GM18505 (cell line): ENCODE results near the gene TEN1.
"Not testable (repeated sequence)": the region's sequence is repeated elsewhere in the genome, so short reads cannot be mapped to it uniquely, and the experiment has no call there.

Experiments used
- ATAC-seq: cut with Tn5 transposase; IDR thresholded peaks from one replicate; pipeline ENCODE4 v1.9.1; 2021; ENCODE audit not compliant: unreplicated experiment
- POLR2A ChIP-seq: IDR thresholded peaks from 4 replicates; pipeline ENCODE4 v1.6.1; 2011; ENCODE audit warnings: borderline replicate concordance; ENCODE audit not compliant: insufficient read depth, insufficient read length; ENCODE audit errors: extremely low read depth

The TEN1 gene

GRCh38 chr17:76032780-76033108 is 53.7 kb downstream of the TEN1 start:
- no peak for TF ChIP-seq POLR2A
- ATAC-seq: no peak

DNA sequence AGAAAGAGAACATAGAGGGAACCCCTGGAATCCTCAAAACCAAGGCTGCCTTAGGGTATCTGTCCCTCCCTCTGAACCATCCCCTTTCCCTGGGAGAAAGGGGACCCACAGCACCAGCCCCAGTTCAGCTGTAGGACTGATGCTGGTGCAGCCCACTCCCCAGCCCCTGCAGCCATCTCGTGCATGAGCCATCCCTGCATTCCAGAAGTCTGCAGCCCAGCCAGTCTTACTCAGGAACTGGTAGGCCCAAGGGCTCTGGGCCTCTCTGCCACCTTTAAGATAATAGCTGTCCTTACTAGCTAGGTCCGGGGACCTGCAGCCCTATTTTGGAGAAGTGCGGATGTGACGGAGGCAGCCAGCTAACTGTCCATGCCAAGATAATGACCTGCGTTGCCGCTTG is 54.1 kb downstream of the TEN1 start:
- TF ChIP-seq POLR2A: no peak
- no peak for ATAC-seq

DNA sequence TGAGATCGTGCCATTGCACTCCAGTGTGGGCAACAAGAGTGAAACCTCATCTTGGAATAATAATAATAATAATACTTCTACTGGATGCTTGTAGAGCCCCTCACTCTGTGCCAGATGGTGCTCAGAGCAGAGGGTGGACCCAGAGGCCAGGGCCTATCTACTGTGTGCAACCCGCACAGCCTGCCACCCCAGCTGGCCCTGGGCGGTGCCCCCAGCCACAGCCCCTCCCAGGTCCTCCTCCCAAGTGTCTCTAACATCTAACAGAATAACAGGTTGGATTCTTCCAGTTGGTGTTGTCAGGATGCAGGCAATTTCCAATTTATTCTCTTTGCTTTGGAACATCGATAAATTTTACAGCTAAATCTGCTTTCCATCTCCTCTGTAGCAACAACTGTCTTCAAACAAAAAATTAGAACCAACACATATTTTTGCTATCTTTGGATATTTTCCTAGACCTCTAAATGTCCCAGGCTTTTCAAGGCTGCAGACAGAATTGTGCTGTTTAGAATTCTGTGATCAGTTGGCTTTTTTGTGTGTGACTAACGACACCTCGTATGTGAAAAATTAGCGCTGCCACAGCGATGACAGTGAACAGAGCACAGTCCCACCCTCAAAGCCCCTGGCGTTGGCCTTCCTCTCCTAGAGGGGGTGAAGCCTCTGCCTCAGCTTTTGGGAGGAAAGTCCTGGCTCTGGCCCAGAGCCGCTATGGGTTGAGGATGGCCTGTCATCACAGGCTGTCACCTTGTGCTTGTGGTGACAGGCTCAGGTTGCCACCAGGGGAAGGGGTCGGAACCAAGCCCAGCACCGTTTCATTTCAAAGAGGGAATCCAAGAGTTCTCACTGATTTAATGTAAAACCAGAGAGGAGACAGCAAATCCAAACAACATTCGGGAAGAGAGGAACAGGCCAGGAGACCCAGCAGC is 55.6 kb downstream of the TEN1 start:
- ATAC-seq: no peak
- no peak for TF ChIP-seq POLR2A

- no peak for ATAC-seq
- no peak for TF ChIP-seq POLR2A
These were observed 57.6 kb downstream of the TEN1 start for GRCh38 chr17:76036497-76037261.

DNA sequence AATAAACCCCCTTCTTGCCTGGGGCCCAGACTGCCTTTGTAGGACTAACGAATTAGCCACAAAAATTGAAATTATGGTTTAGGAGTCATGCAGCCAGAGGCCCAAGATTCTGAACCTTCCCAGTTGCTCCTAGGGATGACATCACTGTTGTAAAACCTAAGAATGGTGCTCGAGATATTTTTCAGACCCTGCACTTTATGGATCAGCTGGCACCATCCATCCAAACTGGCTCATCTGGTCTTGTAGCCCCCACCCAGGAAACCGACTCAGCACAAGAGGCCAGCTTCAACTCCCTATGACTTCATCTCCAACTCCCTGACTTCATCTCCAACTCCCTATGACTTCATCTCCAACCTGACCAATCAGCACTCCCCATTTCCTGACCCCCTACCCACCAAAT is 59.0 kb downstream of the TEN1 start:
- no peak for ATAC-seq
- TF ChIP-seq POLR2A: no peak

GRCh38 chr17:76039121-76039520 is 60.1 kb downstream of the TEN1 start:
- no peak for ATAC-seq

DNA sequence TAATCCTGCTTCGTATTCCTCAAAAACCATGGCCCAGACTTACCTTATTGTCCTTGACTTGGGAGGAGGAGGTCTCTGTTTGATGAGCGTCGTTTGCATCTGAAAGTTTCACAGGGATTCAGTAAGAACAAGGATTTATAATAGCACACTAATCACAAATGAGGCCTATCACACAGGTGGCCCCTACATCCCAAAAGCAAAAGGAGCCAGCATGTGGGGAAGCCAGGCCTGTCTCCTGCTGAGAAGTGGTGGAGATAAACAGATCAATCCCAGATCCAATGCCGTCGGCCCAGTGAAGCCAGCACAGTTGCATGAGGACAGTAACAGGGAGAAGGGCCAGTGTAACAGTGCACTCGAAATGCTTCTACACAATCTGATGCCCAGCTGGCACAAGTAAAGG is 61.3 kb downstream of the TEN1 start:
- no peak for ATAC-seq
- TF ChIP-seq POLR2A: no peak

More at GRCh38 chr17:76039121-76039520, 60.1 kb downstream of the TEN1 start:
- no peak for TF ChIP-seq POLR2A

GRCh38 chr17:76042868-76043267 is 63.8 kb downstream of the TEN1 start:
- ATAC-seq: not testable (repeated sequence)

- not testable (repeated sequence) for ATAC-seq
These were observed 65.5 kb downstream of the TEN1 start for GRCh38 chr17:76044475-76045007.

- ATAC-seq: no peak
- no peak for TF ChIP-seq POLR2A
These were observed 67.0 kb downstream of the TEN1 start for GRCh38 chr17:76046064-76046463.

DNA sequence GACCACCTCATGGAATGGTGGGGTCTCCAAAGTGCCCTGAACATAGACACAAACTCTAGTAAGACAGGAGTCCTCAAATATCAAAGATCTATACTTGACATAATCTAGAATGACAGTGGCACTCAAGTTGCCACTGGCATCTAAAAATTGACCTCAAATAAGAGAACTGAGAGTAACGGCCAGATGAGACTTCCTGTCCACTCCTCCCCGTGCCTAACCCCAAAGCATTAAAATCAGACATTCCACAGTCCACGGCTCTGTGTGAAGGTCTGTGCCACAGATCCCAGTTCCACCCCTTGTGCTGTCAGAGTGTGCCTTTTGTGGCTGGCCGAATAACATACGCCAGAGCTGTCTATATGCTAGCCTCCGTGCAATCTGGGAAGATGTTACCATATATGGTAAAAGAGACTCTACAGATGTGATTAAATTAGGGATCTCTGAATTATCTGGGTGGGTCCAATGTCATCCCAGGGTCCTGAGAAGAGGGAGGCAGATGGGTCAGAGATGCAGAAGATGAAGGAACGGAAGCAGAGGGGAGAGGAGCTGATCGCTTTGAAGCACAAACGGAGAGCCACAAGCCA is 69.1 kb downstream of the TEN1 start:
- no peak for ATAC-seq
- no peak for TF ChIP-seq POLR2A

DNA sequence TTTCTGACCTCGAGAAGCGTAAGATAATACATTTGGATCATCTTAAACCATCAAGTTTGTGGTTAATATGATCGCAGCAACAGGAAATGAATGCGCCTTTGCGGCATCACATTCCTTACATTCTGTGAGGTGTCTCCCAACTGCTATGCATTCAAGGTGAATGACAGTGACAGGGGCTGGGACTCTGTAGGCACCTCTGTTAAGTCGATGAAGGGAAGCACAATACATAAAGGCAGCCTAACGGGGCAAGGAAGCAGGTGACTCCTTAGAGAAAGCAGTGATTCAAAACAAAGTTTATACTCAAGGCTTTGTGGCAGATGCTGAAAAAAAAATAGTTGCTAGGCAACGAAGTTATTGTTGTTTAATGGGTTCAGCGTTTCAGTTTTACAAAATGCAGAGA is 69.7 kb downstream of the TEN1 start:
- ATAC-seq: no peak
- TF ChIP-seq POLR2A: no peak

- ATAC-seq: no peak
These were observed 70.2 kb downstream of the TEN1 start for GRCh38 chr17:76049239-76049638.

More at GRCh38 chr17:76049239-76049638, 70.2 kb downstream of the TEN1 start:
- no peak for TF ChIP-seq POLR2A
